ENCODE results near the gene MORC3.

GRCh38 chr21:36274128-36274527, 45.9 kb upstream of the MORC3 start:
- TF ChIP-seq CTCF (conservative IDR thresholded peaks at IDR 0.05 in 1 of 2, IDR thresholded peaks at IDR 0.05 in 1 of 2; ENCODE audit: low read depth in 1 of 2, low read length in 2 of 2) (no peak), EZH2 (IDR thresholded peaks at IDR 0.05; ENCODE audit: low read length, missing control alignments) (no peak)
